ENCODE results near the gene TMEM214. TPM values are rescaled to one million over a fixed set of nuclear protein-coding genes. Genes with fewer than 3 reads are reported as not detected.

The TMEM214 gene
- total and polyA plus RNA-seq, 2 of the 8 experiments (the other 6 are each of a cell fraction or from before 2014, with no cell fraction given): 49.7 to 71.0 TPM

GRCh38 chr2:27040282-27040681, 7.5 kb downstream of the TMEM214 start (continued):
- TF ChIP-seq CHD7 (IDR thresholded peaks at IDR 0.05; ENCODE audit: insufficient replicate concordance, low read length): no peak
- no peak for TF ChIP-seq MAFK (IDR thresholded peaks at IDR 0.05; ENCODE audit: low read depth, low read length)
- TF ChIP-seq CBX5 (IDR thresholded peaks at IDR 0.05; ENCODE audit: low read depth, low read length): no peak
- TF ChIP-seq CTCF (IDR thresholded peaks at IDR 0.05; ENCODE audit: control extremely low read depth in 1 of 3, insufficient read depth in 1 of 3, low read depth in 1 of 3, low read length in 3 of 3): no peak
- TF ChIP-seq JUND (IDR thresholded peaks at IDR 0.05; ENCODE audit: low read length): no peak
- no peak for TF ChIP-seq EZH2 (IDR thresholded peaks at IDR 0.05; ENCODE audit: low read depth, low read length, severe bottlenecking)
- TF ChIP-seq CEBPB (IDR thresholded peaks at IDR 0.05; ENCODE audit: low read depth, low read length): no peak
- no peak for TF ChIP-seq USF2 (IDR thresholded peaks at IDR 0.05; ENCODE audit: low read length)
- no peak for TF ChIP-seq CREB1 (IDR thresholded peaks at IDR 0.05)

All from H1 (cell line).